ENCODE results near the gene ZFHX3. TPM values are rescaled to one million over a fixed set of nuclear protein-coding genes. Genes with fewer than 3 reads are reported as not detected.

Gene ZFHX3
- total and polyA plus RNA-seq, 2 of the 8 experiments (the other 6 are each of a cell fraction or from before 2014, with no cell fraction given) = 0.08 to 0.99 TPM

DNA sequence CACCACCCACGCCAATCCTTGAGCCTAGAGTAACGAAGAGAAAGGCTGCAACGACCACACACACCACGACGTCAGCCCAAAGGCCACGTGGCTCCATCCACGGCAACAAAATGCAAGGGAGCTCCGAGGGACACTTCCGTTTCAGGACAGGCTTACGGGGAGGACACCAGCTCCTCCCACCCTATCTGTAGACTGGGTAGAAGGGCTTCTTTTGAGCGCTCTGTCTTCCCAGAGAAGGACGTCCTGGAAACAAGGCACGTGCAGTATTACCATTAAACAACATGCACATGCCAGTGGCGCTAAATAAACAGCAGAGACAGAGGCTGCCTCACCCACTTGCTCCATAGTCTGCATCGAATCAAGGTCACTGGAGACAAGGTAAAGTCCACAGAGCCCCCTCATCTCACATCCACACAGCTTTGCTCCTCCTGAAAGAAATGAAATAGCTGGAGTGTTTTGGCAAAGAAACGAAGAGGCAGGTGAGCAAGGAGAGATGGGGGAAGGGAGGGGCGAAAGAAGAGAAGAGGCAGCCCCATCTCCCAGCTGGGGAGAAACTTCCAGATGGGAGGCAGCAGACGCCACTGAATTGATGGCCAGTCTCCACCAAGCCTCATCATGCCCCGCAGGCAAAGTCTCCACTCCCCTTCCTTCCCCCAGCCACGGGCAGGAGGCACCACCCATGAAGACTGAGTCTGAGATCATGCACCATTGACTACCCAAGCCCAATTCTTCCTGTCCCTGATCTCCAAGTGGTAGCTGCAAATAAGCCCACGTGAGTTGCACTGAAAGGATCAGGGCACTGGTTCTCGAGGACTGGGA, 24.0 kb downstream of the ZFHX3 start:
- no peaks in the 10 kb centered on the region for H3K79me2 ChIP-seq (ENCODE audit: control insufficient read depth in 1 of 2, insufficient read depth in 2 of 2, low read length in 2 of 2)
- TF ChIP-seq RFX5 (IDR thresholded peaks at IDR 0.05; ENCODE audit: borderline replicate concordance, low read depth, low read length) = no peak
- ChIA-PET CTCF (ENCODE audit: partially characterized antibody) (interaction anchor here (0.6 to 6.1 kb wide), 13 partner anchors 9 to 190 kb away, joined by 3 to 38 read pairs (median 3); no protein-coding TSS in a partner anchor), POLR2A (ENCODE audit: partially characterized antibody) (interaction anchor here (1.0 to 1.1 kb wide), 2 partner anchors 14 to 31 kb away, joined by 3 read pairs; no protein-coding TSS in a partner anchor)
- H3K23ac ChIP-seq (ENCODE audit: insufficient read length) = no peak overlapping the region
- no peak overlapping the region for H2AFZ ChIP-seq (ENCODE audit: low read length)
- no peak overlapping the region for H2AK5ac ChIP-seq (ENCODE audit: low read depth, low read length)
- H3K27ac ChIP-seq (ENCODE audit: low read depth, low read length) = no peak overlapping the region
- H3K4me1 ChIP-seq (replicated peaks in 1 of 4; ENCODE audit: control insufficient read depth in 3 of 4, insufficient read depth in 4 of 4, low read length in 3 of 4) = no peaks in the 10 kb centered on the region; a peak in 1 of 7 replicates
- H3K14ac ChIP-seq (ENCODE audit: insufficient read length) = no peak overlapping the region
- H3K36me3 ChIP-seq (ENCODE audit: control insufficient read depth in 2 of 4, insufficient read depth in 4 of 4, low read length in 3 of 4) = no peaks in the 10 kb centered on the region
- H3K27me3 ChIP-seq (replicated peaks in 1 of 4; ENCODE audit: control insufficient read depth in 3 of 4, extremely low read depth in 1 of 4, insufficient read depth in 3 of 4, low read length in 3 of 4) = peaks cover 20 to 63% (median 47%) of the 10 kb centered on the region in 4 experiments
- H2BK120ac ChIP-seq (replicated peaks; ENCODE audit: low read depth, low read length) = no peak overlapping the region
- no peaks in the 10 kb centered on the region for H3K79me1 ChIP-seq (ENCODE audit: low read depth, low read length)
- no peak overlapping the region for H4K91ac ChIP-seq (replicated peaks; ENCODE audit: insufficient read length, low read length)
- no peaks in the 10 kb centered on the region for H3K9me3 ChIP-seq (ENCODE audit: insufficient read depth in 2 of 2, low read depth in 1 of 2, low read length in 1 of 2)
- no peak overlapping the region for H3K4me3 ChIP-seq (ENCODE audit: extremely low read depth in 1 of 4, insufficient read depth in 2 of 4, low read depth in 3 of 4, low read length in 4 of 4)
- no peak overlapping the region for H3K4ac ChIP-seq (replicated peaks; ENCODE audit: insufficient read length, low read depth, low read length)
- no peak overlapping the region for H4K8ac ChIP-seq (ENCODE audit: extremely low read depth, insufficient read depth, low read length)
- H4K20me1 ChIP-seq (replicated peaks in 1 of 2; ENCODE audit: control insufficient read depth in 1 of 2, insufficient read depth in 2 of 2, low read length in 2 of 2) = peaks cover 8 to 21% of the 10 kb centered on the region in 2 experiments
- H4K5ac ChIP-seq (ENCODE audit: insufficient read length, low read depth, low read length) = no peak overlapping the region
- DNase-seq (ENCODE audit: low read depth in 1 of 2, low spot score in 2 of 2) (no peak), FAIRE-seq (no peak)
- no peak overlapping the region for H2BK15ac ChIP-seq (ENCODE audit: low read length)
- no peak overlapping the region for H3K9ac ChIP-seq (replicated peaks in 1 of 4; ENCODE audit: extremely low read depth in 1 of 4, low read depth in 3 of 4, low read length in 3 of 4)
- no peak overlapping the region for H3K18ac ChIP-seq (ENCODE audit: extremely low read depth, low read length)
- no peak overlapping the region for H3K4me2 ChIP-seq (ENCODE audit: insufficient read depth in 1 of 2, low read depth in 2 of 2, low read length in 2 of 2)
- WGBS, 2 experiments (ENCODE audit: extremely low coverage in 1 of 2, insufficient coverage in 1 of 2, insufficient read length in 1 of 2, insufficient replicate concordance in 2 of 2, low coverage in 1 of 2, low lambda C conversion rate in 2 of 2, missing lambda C conversion rate in 1 of 2) = 85% methylated on average over 22 of the region's 22 CpGs; no CpG with 5 or more reads in 1 of the 2 experiments
- no peaks in the 10 kb centered on the region for H3K23me2 ChIP-seq (ENCODE audit: low read depth, low read length)
- H2BK12ac ChIP-seq (ENCODE audit: low read depth, low read length) = no peak overlapping the region
- no peak overlapping the region for H3K56ac ChIP-seq (replicated peaks; ENCODE audit: insufficient read length, low read depth, low read length)
- no peak overlapping the region for H2BK20ac ChIP-seq (ENCODE audit: low read length)
- H2BK5ac ChIP-seq (ENCODE audit: low read depth, low read length) = no peak overlapping the region
